Activated CD8-positive, alpha-beta memory T cell treated with anti-CD3 and anti-CD28 coated beads for 24 hours (primary cell): Measurements from ENCODE around the gene TSPAN18.

Experiments
- DNase-seq: peaks from one replicate; pipeline ENCODE4 v3.0.0-alpha.2; 2020

The TSPAN18 gene

DNA sequence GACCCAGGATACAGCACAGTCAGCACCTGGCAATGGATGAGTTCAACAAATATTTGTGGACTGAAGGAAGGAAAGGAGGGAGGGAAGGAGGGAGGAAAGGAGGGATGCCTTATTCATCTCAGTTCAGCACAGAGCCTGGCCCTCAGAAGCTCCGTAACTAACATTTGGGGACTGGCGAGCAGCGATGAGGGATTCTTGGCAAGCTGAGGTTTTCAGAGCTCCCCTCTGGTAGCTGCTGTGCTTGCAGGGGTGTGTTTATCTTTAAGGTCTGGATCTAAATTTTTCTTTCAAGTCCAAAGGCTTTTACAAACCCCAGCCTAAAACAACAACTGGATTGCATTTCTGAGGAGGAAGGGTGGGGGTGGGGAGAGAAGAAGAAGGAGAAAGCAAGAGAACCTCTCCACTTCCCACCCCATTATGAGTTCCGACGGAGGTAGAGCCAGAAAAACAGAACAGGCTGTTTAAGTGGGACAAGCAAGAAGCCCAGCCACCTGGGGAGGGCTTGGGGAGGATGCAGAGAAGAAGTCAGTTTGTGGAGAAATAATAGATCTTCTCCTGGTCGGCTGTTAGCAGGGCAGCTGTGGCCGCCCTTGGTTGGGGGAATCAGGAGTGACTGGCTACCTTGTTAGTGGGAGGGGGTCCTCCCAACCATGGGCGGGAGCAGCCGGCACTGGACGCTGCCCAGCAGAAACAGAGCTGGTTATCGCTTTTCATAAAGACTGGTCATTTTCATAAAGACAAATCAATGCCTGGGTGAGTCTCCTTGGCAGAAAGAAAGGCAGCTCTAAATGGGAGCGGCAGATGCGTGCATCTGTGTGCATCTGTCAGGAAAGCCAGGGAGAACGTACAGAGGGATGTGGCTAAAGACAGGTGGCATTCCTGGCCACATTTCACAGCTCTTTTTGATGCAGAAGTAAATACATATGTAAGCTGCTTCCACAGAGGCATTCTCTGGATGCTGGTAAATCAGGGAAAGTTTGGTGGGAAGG is 78.0 kb downstream of the TSPAN18 start:
- no peak for DNase-seq

DNA sequence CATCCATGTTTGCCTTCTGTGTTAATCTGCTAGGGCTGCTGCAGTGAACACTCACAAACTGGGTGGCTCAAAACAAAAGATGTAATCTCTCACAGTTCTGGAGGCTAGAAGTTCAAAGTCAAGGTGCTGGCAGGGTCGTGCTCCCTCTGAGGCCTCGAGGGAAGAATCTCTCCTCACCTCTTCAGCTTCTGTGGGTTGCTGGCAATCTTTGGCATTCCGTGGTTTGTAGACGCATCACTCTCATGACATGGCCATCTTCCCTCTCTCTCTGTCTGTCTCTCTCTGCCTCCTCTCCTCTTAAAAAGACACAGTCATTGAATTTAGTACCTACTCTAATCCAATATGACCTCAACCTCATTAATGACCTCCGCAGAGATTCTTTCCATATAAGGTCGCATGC is 78.8 kb downstream of the TSPAN18 start:
- no peak for DNase-seq

DNA sequence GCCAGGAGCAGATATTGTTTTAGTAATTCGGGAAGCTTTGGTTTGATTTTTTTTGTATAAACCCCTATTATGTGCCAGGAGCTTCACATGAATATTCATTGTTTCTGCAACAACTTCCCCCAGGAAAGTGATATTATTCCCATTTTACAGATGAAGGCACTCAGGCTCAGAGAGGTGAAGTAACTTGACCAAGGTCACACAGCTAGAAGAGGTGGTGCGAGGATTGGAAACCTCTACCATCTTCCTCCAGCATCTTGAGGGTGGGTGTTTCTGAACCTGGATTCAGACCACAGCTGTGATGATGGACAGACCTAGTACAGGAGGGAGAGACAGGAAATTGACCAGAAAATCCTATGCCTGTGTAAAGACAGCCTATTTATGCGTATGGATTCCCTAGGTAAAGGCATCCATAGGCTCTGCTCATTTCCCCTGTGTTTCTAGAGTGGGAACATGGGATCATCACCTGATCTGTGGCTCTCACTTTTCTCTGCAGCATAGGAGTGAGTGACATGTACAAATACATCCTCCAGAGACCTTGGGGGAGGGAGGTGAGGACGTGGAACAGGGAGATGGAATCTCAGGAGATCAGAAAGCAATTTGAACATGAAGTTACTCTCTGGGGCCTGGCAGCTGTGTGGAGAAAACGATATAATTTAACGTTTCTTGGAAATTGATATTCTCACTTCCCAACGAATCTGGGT is 81.4 kb downstream of the TSPAN18 start:
- DNase-seq: no peak

DNA sequence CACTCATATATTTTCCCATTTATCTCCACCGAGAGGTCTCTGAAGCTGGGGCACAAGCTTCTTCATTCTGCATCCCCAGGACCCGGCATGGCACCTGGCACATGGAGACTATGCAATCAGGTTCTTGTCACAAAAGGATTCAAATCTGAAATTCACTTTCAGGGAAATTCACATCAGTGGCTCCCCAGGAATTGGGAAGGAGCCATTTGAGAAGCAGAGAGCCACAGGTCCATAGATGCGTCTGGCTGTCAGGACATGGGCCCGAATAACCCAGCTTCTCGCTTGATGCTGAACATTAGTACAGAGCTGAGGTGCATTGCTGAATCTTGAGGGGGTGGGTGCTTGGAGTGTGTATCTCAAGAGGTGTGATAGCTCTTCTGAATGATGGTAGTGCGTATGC is 82.5 kb downstream of the TSPAN18 start:
- no peak for DNase-seq

DNA sequence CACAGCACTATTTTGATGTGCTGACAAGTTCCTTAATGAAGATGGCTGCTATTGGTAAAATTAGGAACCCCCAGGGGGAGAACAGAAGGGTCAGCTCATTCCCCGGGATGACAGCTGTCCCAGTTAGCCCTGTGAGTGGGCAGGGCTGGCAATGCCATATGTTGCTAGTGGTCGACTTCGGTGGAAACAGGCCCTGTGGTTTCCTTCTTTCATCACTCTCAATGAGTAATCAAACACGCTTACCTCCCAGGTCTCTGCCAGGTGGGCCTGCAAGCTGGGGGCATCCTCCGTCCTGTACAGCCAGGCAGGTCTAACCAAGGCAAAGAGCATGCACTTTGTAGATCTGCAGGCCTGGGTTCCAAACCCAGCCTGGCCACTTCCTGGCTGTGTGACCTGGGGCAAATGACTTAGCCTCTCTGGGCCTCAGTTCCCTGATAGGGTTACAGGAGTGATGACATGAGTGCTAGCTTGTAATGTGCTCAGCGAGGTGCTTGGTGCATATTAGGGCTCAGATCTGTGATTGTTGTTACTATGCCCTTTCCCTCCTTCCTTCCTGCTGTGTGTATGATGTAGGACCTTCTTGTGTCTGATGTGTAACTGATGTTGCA is 85.2 kb downstream of the TSPAN18 start:
- DNase-seq: no peak

DNA sequence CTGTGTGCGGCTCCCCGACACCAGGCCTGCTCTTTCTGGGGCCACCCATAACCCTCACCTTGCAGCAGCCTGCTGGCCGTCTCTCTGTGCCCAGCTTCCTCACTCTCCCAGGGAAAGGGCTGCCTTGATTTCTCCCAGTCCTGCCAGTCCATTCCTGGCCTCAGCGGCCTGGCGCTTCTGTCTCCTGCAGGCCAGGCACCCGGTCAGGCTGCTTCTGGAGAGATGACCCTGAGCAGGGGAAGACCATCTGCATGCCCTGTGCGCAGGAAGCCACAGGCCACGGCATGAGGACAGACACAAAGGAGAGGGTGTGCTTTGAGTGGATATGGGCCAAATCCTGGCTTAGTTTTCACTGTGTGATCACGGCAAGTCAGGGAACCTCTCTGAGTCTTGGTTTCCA is 86.2 kb downstream of the TSPAN18 start:
- DNase-seq: no peak

DNA sequence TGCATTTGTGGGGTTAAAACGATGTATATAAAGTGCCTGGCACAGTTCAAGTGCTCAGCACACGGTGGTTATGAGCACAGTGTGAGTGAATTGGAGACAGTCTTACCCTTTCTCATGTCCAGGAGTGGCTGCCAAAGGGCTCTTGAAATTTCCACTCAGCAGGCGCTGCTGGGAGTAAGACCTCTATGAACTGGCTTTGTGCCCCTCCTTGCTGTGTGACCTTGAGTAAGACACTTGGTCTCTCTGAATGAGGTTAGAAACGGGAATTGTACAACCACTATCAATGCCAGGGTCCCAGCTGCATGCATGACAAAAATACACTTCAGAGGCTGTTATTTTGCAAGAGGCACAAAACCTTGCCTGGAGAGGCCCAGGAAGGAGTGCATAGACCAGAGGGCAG is 86.6 kb downstream of the TSPAN18 start:
- no peak for DNase-seq

DNA sequence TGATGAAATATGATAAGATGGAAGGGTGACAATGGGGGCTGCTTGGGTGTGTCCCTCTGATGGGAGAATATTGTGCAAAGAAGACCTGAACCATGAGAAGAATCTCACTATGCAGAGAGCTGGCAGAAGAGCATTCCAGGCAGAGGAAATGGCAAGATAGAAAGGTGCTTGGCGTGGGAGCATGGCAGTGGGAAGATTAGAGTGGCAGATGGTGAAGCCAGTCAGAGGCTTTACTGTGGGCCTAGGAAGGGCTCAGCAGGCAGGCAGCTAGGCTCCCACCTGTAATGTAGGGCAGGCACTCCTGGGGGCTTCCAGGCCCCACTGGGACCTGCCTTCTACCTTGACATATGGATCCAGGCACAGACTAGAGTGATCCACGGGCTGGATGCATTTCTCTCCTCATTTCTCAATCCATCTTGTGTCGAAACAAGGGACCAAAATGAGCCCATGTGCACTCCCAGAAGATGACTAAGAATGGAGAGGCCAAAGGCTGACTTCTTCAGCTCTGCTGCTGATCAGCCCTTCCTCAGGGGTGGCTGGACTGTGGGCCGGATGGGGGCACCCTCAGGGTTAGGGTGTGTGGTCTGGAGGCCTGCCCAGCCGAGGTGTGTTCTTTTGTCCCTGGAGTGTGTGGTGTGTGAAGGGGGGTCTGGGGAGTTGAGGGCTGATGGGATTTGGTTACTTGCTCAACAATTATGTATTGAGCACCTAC is 88.3 kb downstream of the TSPAN18 start:
- DNase-seq: no peak

DNA sequence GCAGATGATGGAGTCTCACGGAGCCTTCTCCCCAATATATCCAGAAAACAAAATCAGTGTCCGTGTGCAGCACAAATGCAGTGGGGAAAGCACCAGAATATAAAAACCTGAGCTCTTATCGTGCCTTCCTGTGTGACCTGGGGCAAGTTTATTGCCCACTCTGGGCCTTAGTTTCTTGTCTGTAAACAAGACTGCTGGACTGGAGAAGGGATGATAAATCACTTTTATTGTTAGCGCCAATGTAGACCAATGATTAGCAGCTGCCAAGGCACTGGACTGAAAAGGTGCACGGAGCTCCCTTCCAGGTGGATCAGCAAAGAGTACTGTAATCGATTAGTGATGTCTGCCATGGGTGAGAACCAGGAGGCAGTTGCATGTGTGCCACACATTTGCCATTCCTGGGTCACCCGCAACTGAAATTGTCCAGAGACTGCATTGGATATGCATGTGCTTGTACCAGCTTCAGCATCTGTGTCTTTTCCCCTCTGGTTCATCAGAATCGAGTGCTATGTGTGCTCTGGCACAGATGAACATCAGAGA is 89.2 kb downstream of the TSPAN18 start:
- DNase-seq: no peak

DNA sequence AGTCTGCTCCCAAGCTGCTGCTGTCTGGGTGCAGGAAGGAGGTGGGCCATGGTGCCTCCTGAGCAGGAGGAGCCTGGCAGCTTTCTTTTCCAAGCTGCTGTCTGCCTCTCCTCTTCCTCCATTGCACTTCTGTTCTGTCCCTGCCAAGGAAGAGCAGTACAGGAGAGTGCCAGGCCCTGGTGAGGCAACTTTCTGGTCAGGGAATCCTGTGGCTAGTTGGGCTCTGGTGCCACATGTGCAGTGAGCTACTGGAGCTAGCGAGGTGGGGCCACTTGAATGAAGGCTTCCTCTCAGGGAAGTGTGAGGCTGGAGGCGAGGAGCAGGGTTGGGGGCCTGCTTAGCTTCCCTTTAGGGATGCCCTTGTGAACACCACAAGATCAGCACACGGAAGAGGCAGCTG is 90.0 kb downstream of the TSPAN18 start:
- DNase-seq: no peak

DNA sequence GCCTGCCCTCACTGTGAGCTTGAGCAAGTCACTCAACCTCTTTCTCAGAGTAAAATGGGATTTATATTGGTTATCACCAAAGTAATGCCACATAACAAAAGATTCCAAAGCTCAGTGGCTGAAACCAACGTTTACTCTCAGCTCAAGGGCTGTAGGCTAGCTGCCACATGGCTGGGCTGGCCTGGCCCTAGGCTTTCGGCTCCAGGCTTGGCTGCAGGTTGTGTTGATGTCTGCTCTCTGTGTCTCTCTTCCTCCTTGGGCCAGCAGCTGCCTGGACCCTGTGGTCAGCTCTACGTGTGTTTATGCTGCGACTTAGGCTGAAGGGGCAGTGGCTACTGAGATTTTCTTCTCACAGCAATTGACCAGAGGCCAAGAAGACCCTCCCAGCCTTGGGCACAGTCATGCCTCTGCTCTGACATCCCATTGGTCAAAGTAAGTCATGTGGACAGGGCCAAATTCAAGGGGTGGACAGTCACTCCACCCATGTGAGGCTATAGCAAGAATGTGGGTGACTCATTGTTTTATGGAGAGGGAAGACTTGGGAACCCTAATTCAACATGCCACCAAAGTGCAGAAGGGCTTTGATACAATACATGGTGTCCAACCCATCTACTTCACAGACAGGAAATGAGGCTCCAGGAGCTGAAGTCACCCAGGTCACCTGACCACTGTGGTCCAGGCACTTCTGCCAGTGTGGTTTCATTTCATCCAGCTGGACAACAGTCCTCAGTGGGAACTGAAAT is 90.6 kb downstream of the TSPAN18 start:
- DNase-seq: no peak

DNA sequence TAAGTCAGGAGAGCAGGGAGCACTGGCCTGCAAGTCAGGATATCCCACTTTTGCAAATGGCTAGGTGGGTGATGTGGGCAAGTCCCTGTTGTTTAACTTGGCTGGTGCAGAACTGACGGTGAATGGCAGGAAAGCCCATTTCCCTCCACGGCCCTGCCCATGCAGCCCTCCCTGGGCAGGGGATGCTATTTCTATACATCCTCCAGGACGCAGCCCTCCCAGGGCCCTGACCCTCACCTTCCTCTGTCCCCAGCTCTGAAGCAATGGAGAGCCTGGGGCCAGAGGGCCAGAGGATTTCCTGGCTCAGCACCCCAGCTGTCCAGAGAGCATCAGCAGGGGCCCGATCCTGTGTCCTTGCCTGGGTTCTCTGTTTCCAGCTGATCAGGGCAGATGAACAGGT is 91.3 kb downstream of the TSPAN18 start:
- DNase-seq: no peak

DNA sequence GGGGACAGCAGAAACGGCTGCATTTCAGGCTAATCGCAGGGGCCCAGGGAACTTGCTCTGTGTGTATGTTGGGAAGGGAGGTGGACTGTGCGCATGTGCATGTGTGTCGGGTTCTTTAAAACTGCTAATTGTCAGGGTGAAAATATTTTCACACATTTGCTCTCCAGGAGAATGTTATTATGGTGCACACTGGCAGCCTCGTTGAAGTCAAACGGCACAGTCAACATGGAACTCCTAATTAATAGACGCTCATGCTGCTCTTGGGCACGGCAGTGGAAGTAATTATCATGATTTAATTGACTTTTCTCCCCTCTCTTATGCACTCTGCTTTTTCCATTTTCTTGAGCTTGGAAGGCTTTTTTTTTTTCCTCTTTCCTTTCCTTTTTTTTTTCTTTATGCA is 92.6 kb downstream of the TSPAN18 start:
- DNase-seq: no peak

DNA sequence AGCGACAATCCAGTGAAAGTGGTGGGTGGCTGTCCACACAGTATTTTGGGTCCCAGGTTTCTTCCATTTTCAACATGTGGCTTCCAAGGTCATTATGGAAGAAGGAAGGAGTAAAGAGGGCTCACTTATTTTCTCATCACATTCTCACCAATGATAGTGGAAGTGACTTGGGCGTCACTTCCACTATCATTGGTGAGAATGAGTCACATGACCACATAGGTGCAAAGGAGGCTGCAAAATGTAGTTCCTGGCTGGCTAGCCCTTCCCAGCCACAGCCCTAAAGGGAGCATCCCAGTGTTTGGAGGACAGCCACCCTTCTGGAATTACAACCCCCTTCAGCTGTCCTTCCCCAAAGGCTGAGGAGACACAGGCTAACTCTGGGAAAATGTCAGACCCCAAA is 95.6 kb downstream of the TSPAN18 start:
- no peak for DNase-seq

DNA sequence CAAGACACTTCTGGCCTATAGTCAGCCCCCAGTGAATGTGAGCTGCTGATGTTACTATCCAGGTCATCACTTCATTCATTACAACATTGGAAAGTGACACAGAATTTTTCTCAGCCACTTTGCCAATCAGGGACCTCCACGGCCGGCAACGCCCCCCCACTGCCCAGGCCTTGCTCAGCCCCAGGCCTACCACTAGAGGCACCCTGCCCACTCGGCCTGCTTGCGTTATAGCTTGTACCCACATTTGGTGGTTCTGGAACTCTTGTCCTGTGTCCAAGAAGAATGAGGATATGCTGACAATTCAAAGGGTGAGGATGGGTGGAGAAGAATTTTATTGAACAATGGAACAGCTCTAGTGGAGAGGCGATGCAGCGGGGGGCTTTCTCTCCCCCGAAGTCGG is 96.2 kb downstream of the TSPAN18 start:
- DNase-seq: no peak

DNA sequence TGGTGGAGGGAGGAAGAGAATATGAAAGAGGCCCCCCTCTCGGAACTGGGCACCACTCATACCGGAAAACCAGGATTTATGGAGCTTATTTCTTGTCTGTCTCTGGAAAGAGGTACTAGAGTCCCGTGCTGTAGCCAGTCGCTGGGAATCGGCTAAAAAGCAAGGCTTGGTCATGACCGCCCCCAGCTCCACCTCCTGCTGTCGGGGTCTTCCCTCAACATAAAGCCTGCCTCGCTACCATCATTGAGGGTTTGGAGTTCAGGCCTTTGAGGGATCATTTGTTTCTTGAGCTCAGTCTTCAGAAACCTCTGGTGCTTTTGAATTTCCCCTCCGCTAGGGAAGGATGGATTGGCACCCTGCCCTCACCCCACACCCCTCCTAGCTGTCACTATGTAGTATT is 97.1 kb downstream of the TSPAN18 start:
- no peak for DNase-seq

DNA sequence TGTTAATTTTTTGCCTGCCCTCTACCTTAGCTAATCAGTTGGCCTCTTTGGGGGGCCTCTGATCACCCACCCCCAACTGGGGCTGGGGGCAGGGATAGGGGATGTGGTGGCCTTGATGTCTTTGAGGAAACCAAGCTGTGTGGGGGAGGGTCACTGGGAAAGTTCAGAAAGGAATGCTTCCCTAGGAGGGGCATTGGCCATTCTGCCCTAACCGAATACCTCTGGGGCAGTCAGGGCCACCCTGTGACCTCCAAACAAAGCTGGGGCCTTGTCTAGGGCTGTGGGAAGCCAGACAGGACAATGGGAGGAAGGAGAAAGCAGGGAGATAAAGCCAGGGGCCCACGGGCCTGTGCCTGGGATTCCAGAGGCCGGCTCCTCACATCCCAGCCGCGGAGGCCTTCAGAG is 97.5 kb downstream of the TSPAN18 start:
- no peak for DNase-seq

DNA sequence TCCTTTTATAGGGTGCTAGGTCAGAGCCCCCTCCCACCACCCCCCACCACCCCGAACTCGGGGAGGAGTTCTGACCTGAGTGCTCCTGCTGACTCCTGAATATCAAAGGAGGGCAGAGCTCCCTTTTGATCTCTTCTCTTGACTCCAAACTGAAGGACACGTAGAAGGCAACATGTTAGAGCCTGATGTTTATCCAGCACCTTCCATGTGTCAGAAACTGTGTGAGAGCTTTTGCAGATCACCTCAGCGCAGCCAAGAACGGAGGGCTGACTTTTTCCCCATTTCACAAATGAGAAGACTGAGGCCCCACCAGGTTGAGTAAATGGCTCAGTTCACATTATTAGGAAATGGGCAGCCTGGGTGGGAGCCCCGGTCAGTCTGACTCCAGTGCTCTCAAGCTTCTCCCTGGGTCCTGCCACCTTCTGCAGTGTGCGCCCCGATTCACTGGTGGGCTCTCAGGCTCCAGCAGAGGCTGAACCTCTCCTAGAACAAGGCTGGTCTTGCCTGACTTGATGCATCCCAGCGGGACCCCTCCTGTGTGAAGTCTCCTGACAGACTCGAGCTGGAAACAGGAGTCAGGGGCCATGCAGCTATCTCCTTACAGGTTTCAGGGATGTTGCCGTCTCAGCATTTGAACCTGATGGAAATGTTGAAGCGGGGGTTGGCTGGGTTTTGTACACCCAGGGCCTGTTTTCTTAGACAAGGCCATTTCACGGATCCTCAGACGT is 98.5 kb downstream of the TSPAN18 start:
- DNase-seq: no peak

DNA sequence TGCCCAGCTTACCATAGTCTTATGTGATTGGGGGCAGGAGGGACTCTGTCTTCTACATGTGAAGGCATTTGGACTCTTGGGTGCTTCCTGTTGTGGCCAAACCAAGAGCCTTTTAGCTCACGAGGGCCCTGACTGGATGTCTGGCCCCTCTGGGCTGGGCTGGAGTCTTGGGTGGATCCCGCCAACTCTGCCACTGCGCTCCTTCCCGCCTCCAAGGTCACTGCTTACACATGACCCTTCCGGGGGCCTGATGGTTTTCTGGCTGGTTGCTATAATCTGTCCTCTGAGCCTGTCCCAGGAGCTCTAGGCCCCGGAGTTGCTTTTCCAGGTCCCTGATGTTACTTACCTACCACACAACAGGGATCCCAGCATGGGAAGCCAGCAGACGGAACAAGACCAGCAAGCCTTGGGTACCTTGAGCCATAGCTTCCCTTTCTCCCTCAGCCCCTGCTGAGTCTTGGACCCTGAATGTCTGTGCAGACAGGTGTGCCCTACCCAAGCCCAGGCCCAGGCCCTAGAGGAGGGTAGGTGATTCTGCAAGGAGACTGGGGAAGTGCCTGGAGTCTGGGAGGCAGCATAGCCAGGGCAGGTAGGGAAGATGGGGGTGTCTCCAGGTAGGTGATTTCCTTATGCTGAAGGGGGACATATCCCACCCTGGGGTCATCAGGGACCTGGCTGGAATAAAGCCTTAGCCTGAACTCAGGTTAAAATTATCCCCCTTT is 100.3 kb downstream of the TSPAN18 start:
- DNase-seq: no peak

DNA sequence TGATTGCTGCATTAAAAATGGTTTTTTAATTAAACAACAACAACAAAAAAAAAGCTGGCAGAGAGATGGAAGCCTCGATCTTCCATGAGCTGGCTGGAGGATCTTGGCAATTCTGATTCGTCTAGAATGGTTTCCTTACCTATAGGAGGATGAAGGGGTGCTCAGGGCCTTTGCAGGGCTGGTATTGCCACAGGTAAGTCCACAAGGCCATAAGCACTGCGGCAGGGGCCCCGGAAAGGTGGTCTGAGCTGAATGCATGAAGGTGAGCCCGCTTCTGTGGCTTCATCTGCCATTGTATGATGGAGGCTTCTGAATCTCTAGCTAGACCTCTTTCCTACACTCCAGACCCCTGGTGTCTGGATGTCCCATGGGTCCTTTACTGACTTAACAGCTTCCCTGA is 101.5 kb downstream of the TSPAN18 start:
- no peak for DNase-seq

DNA sequence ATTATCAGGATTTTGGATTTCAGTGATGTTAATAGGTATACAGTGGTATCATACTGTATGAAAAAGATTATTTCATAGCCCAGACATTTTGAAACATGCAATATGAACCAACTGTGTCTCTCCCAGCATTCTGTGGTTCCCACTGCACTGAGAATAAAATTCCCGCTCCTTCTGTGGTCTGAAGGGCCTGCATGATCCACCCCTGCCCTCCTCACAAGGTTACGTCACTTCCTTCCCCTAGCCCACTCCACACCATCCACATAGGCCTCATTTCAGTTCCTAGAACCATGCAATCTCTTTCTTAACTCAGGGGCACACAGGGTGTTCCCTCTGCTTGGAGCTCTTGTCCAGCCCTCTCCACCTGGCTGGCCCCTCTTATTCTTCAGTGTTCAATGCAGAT is 103.1 kb downstream of the TSPAN18 start:
- DNase-seq: no peak
